HG02571 (cell line): ENCODE measurements around the gene SMIM28.
"Not testable (repeated sequence)": the region's sequence is repeated elsewhere in the genome, so short reads cannot be mapped to it uniquely, and the experiment has no call there.

Experiments
- ATAC-seq: cut with Tn5 transposase; IDR thresholded peaks from one replicate; pipeline ENCODE4 v1.9.1; 2021; ENCODE audit warnings: mild to moderate bottlenecking, moderate library complexity; ENCODE audit not compliant: unreplicated experiment

SMIM28 gene

DNA sequence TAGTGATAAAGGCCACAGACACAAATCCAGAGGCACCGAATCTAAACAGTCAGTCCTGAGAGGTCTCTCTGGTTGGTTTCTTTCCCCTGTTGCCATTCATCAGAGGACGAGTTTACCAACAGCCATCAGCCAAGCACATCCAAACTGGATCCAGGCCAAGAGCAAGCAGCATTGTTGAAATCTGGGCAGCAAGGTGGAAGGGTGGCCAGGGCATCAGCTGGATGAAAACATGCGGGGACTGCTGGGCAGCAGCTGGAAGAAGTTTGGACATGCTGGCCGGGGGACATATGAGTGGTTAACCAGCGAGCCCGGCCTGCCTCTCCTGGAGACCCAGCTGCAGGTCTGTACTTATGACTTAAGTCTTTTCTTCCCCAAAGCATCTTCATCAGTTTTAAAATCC is at the start of gene SMIM28:
SMIM28 (plus strand) TSS at position 62 of the 400 bp plus-strand sequence; CDS start at position 230, 168 bp downstream.
- ATAC-seq, result no peak

DNA sequence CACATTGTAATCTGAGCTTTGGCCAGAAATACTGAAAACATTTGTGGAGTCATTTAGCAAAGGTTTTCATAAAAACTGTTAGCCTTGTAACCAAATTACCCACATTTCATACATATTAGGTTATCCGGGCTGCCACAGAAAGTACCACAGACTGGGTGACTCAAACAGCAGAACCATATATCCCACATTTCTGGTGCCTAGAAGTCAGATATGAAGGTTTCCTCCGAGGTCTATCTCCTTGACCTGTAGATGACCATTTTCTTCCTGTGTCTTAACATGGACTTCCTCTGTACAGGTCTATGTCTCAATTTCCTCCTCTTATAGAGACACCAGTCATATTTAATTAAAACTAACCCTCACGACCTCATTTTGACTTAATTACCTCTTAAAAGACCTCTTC is 49.5 kb upstream of the SMIM28 start:
- ATAC-seq, result no peak

DNA sequence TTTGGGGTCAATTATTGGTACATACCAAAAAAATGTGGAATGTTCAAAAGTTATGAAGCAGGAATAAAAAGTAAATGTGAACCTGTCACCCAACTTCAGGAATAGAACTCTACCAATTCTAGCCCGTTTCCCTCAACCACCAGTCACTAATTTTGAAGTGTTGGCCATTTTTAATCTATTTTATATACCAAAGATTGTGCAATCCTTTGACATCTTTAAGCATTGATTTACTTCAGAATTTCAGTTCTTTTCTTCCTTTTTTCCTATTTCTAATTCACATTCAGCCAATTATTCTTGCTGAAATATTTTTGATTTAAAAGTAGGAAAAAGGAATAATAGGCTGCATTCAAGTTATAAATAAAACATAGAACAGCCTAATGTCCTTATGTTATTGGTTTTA is 46.9 kb upstream of the SMIM28 start:
- ATAC-seq, result no peak

DNA sequence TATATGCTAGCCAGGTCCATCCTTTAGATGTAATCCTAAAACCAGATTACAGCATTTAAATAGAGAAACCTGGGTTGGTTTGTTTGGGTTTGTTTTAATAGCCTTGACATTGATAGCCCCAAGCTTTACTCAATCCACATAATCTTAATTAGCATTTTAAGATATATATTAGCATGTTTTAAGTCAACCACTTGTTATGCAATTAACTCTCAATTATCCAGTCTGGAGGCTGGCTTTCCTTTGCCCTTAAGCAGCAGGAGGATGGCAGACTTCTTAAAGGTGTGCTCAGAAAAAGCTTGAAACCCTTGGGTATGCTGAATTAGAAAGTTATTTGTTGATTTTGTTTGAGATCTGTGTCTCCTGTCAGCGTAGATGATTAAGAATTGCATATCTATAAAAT is 46.3 kb upstream of the SMIM28 start:
- no peak for ATAC-seq

DNA sequence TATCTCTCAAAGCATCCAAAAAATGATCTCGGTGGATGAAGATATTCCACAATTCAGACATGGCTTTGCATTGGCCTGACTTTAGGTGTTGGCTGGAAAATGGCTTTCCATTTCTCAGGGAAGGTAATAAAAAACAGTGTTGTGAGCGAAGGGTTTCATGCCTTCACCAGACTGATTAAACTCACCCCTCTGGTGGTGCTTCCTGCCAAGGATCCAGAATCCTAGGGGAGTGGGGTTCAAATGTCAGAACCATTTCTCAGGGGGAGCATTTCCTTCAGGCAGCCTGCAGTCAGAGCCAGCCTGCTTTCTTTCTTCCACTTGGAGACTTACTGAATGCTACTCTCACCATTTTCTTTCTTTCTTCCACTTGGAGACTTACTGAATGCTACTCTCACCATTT is 45.7 kb upstream of the SMIM28 start:
- no peak for ATAC-seq

DNA sequence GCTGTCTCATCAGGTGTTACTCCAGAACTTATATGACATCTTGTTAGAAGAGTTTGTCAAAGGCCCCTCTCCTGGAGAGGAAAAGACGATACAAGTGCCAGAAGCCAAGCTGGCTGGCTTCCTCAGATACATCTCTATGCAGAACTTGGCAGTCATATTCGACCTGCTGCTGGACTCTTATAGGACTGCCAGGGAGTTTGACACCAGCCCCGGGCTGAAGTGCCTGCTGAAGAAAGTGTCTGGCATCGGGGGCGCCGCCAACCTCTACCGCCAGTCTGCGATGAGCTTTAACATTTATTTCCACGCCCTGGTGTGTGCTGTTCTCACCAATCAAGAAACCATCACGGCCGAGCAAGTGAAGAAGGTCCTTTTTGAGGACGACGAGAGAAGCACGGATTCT is 43.7 kb upstream of the SMIM28 start:
- no peak for ATAC-seq

DNA sequence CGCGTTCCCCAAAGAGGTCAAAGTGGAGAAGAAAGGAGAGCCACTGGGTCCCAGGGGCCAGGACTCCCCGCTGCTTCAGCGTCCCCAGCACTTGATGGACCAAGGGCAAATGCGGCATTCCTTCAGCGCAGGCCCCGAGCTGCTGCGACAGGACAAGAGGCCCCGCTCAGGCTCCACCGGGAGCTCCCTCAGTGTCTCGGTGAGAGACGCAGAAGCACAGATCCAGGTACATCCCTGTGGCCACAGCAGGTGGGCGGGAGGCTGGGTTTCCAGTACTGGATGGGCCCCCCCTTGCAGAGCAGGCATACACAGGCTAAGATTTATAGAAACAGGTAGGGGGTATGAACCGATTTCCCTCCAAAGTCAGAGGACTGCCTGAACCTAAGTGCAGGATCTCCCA is 42.7 kb upstream of the SMIM28 start:
- ATAC-seq, result no peak

DNA sequence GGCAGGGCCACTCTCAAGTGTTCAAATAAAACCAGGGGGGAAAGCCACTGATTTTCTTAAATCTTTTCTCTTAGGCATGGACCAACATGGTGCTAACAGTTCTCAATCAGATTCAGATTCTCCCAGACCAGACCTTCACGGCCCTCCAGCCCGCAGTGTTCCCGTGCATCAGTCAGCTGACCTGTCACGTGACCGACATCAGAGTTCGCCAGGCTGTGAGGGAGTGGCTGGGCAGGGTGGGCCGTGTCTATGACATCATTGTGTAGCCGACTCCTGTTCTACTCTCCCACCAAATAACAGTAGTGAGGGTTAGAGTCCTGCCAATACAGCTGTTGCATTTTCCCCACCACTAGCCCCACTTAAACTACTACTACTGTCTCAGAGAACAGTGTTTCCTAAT is 41.5 kb upstream of the SMIM28 start:
- ATAC-seq, result no peak

DNA sequence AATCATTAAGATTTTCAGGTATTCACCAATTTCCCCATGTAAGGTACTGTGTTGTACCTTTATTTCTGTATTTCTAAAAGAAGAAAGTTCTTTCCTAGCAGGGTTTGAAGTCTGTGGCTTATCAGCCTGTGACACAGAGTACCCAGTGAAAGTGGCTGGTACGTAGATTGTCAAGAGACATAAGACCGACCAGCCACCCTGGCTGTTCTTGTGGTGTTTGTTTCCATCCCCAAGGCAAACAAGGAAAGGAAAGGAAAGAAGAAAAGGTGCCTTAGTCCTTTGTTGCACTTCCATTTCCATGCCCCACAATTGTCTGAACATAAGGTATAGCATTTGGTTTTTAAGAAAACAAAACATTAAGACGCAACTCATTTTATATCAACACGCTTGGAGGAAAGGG is 40.6 kb upstream of the SMIM28 start:
- ATAC-seq, result no peak

DNA sequence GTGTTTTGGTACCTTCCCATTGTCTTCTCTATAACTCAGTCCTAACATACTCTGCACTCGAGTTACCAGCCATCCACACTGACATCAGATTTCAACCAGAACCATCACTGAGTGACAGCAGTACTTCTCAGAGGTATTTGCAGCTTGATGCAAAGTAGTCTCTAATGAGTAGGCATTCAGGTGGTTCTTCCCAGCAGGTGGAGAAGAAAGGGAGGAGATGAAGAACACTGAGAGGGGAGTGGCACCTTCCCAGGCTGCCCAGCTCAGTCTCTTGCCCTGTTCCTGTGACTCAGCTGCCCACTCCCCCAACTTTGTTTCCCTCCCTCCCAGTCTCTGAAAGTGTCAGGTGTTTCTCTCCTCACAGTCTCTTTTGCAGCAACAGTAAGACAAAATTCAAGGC is 38.7 kb upstream of the SMIM28 start:
- ATAC-seq, result no peak

DNA sequence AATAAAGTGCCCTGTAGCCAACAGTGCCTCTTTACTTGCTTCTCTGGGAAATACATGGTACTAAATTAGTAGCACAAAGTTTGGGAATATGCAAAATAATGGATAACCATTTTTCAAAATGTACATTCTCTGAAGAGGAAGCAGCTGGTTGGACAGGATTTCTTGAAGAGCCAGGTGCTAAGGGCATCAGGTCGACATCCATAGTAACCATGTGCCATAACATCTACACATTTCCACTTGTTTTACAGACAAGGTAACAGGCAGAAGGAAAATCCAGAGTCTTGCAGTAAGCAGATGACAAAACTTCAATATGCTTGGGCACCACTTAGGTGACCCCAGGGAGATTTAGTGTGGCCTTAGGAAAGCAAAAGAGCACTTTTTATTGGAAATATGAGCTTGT is 36.5 kb upstream of the SMIM28 start:
- ATAC-seq, result no peak

DNA sequence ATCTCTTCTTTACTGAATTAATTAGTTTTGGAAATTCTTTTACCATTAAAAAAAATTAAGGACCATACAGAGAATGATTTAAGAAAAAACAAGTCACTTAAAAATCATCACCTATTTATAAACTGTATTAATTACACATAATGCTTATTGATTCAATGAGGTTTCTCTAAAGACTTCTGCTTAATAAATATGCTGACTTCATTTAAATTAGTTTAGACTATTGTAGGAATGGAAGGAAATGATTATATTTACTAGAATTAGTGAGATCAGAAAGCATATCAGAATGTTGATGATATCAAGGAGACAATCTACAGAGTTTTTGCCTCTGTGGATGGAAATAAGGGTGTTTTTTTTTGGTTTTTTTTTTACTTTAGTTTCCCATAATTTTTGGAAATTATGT is 34.6 kb upstream of the SMIM28 start:
- ATAC-seq, result no peak

DNA sequence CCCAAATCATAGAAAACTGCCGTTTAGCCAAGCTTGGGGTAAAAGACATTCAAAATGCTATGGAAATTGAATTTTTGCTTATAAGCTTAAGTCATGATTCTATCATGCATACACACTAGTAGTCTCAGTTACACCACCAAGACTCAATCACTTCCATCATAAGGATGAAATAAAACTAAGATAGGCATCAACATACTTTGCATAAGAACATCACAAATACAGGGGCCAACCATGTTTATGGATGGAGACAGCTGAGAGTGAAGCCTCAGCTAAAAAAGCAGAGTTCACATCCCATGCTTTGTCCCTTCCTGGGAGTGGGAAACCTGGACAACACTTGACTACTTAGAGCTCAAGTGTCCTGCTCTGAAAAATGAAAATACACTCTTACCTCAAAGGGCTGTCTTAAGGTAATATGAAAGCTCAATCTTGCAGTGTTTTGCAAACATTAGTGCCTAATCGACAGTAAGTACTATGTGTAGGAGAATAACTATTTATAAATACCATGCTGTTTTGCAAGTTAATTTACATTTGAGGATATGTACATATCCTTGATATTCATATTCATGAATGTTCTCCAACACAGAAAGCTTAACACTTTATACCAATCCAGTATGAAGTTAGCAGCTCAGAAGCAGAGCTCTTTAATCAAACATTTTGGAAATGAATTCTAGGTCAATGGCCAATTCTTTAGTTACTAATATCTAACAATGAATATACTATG is 32.0 kb upstream of the SMIM28 start:
- ATAC-seq, result no peak

DNA sequence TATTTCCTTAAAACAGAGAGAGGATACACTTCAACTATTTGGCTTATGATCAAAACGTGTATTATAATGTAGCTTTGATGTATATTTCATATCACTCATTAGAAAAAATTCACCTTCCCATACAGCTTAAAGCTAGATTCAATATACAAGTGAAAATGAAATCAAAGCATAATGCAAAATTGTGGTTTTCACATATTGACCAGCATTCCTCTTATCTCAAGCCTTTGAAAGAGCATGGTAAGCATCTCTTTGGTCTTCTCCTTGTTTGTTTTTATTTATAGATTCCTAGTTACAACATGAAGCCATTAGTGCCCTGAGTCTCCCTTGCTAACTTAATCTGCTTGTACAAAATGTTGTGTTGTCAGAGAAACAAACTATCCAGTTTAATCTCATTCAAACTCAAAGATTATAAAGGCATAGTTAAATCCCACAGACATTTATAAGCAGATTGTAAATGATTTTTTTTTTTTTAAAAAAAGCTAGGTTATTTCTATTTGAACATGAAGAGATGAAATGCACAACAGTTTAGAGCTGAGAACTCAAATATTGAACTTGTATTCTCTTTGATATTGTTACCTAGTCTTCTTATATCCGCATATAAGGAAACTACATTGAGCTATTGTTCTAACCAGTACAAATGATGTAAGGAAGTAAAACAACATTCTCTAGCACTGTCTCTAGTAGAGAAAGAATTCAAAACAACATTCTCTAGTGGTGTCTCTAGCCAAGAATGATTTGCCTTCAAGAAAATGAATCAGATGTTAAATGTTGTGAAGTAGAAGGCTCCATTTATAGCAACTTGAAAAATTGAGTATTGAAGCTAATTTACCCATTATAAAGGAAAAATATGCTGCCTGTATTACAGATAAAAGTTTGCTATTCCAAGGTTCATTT is 31.2 kb upstream of the SMIM28 start:
- ATAC-seq, result no peak

DNA sequence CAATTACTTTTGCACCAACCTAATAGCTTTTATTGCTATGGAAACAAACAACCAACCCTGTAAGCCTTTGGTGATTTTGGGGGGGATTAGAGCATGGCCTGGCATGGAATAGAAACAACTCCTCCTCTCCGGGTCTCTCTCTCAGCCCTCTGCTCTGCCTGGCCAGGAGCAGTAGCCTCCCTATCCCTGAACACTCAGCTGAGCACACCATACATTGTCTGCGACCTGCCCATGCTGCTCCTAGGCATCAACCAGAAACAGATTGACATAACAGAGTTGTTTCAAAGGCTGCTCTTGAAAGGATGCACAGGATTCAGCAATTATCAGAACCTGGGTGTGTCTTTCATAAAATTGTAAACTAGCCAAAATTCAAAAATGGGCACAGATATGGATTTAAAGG is 29.8 kb upstream of the SMIM28 start:
- no peak for ATAC-seq

DNA sequence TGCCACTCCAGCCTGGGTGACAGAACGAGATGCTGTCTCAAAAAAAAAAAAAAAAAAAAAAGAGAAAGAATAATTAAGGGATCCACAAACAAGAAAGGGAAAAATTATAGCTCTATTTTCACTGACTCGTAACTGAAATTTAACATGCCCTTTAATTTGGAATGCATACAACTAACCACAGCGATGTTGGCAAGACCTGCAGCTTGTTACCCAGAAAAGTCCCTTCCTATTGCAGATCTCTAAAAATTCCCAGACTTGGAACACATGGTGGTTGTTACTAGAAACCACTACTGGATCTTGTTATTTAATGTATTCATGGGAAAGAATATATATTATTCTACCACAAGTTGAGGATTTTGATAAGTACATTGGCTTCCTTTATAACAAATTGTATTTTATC is 27.8 kb upstream of the SMIM28 start:
- ATAC-seq, result no peak

DNA sequence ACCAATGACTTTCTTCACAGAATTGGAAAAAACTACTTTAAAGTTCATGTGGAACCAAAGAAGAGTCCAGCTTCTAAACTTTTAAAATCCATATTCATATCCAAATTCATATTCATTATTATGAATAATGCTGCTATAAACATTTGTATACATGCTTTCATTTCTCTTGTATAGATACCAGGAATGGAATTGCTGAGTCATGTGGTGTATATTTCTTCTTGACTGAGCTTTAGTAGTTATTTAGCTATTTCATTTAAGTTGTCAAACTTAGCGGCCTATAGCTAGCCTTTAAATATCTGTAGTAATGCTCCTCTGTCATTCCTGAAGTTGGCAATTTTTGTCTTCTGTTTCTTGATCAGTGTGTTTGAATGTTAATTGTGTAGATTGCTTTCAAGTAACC is 19.8 kb upstream of the SMIM28 start:
- no peak for ATAC-seq

DNA sequence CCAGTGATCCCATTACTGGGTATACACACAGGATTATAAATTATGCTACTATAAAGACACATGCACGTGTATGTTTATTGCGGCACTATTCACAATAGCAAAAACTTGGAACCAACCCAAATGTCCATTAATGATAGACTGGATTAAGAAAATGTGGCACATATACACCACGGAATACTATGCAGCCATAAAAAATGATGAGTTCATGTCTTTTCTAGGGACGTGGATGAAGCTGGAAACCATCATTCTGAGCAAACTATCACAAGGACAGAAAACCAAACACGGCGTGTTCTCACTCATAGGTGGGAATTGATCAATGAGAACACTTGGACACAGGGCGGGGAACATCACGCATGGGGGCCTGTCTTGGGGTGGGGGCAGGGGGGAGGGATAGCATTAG is 9.0 kb upstream of the SMIM28 start:
- not testable (repeated sequence) for ATAC-seq

DNA sequence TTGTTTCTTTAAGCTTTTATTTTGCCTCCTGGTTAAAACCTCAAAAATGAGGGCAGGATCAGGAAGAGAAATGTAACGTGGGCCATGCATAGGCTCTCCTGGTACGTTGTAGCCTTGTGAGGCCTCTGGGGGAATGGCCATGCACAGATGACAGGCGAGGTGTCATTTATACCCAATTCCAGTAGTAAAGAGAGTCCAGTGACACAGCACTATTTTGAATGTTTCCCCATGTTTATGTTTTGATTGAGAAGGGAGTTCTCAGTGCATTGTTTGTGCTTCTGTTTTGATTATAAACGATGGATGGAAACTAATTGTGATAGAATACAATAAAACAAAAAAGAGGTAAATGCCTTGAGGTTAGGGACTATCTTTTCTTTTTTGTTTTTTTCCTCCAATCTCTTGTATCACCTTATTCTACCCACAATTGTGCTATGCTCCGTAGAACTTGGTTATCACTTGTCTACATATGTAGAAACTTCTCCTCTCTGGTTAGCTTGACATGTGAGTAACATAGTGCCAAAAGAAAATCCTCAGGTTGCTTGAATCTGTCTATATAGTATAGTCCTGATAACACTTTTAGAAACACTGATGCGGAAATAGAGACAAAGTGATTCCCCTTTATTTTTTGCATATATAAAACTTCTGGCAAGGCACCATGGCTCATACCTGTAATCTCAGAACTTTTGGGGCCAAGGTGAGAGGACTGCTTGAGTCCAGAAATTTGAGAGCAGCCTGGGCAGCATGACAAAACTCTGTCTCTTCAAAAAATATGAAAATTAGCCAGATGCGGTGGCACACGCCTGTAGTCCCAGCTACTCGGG is 6.9 kb upstream of the SMIM28 start:
- ATAC-seq, result no peak

DNA sequence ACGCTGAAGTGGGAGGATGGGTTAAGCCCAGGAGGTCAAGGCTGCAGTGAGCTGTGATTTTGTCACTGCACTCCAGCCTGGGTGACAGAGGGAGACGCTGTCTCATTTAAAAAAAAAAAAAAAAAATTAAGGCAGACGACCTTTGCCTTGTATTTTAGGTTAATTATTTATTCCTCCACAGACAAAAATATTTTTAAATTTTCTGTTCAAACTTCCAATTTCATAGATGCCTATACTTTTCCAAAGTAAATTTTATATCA is 6.3 kb upstream of the SMIM28 start:
- no peak for ATAC-seq

DNA sequence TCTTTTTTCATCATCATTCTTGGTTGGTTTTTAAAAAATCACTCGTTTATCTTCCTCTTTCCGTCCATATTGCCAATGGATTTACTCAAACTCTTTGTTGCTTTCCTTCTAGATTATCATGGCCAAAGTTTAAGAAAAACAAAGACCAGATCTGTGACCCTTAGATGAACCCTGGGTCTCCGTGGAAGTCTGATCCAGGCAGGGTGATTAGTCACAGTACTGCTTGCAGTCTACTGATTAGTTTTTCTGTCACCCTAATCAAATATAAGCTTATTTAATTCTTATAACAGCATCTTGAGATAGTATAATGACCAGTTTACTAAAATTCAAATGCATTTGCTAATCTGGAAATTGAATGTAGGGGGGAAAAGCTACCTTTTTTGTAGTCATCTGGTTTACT is 6.0 kb upstream of the SMIM28 start:
- ATAC-seq, result no peak
